T47D (cell line): ENCODE results near the gene SBF2.

Experiments
- DNase-seq, 2 experiments: peaks; one replicate each; pipeline versions ENCODE4 v3.0.0 to v3.0.0-alpha.2; 2011 to 2012; ENCODE audit warnings: low read depth in 1 of 2, low spot score in 1 of 2
- JUND ChIP-seq: IDR thresholded peaks from 2 replicates; pipeline ENCODE4 v1.6.1; 2012; ENCODE audit warnings: low read depth
- in situ Hi-C: cut with HindIII; loops from 2 replicates; pipeline ENCODE4 v1.10.0; 2016; ENCODE audit warnings: low sequenced_read_pairs, low pct_unique_long_range_greater_than_20kb

The SBF2 gene

DNA sequence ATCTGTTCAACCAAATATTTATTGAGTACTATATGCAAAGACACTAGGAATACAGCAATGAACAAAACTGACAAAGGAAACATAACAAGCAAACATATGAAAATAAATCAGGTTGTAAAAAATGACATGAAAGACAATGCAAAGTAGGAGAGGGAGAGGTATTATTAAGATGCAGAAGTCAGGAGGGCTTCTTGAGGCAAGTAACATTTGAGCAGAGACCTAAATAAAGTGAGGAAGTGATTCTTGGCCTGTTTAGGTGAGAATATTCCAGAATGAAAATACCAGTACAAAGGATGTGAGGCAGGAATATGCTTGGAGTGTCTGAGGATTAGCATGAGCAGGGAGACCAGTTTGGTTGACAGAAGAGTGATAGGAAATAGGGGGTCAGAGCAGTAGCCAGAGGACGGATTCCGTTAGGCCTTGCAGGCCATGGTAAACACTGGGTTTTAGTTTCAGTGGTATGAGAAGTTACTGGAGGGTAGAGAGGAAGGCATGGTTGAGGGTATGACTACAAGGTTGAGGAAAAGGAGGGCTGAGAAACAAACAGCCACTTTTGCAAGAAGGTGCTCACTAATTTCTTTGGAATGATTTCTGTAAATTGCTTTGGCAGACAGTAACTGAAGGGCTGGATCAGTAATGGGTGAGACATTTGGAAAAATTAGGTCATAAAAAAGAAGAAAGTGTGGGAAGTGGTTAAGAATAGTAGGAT lies 438.3 kb downstream of the SBF2 start:
- DNase-seq, result no peak
- in situ Hi-C loops, result no loop called here
- no peak for TF ChIP-seq JUND

- TF ChIP-seq JUND, result no peak
- in situ Hi-C loops, result no loop called here
- DNase-seq, result no peak
Observed at GRCh38 chr11:9853929-9854552, 440.0 kb downstream of the SBF2 start.

DNA sequence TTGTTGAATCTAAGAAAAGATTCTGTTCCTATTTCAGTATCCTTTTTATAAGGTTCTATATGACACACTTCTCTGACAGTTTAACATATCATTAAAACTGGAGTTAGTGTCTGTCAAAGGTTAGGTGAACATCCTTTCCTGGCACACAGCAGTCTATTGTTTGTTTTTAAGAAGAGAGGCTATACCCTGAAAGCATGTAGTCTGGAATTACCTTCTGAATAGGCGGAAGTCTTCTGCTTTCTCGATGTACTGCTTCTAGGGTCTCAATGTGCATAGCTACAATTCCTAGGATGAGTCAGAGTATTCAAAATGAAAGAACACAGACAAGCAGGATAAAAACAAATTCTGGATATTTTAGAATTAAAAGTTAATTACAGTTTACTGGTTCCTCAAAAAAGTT lies 441.6 kb downstream of the SBF2 start:
- no peak for DNase-seq
- no peak for TF ChIP-seq JUND
- in situ Hi-C loops, result no loop called here

GRCh38 chr11:9851366-9851765 lies 442.7 kb downstream of the SBF2 start:
- no peak for DNase-seq
- TF ChIP-seq JUND, result no peak
- in situ Hi-C loops, result no loop called here

DNA sequence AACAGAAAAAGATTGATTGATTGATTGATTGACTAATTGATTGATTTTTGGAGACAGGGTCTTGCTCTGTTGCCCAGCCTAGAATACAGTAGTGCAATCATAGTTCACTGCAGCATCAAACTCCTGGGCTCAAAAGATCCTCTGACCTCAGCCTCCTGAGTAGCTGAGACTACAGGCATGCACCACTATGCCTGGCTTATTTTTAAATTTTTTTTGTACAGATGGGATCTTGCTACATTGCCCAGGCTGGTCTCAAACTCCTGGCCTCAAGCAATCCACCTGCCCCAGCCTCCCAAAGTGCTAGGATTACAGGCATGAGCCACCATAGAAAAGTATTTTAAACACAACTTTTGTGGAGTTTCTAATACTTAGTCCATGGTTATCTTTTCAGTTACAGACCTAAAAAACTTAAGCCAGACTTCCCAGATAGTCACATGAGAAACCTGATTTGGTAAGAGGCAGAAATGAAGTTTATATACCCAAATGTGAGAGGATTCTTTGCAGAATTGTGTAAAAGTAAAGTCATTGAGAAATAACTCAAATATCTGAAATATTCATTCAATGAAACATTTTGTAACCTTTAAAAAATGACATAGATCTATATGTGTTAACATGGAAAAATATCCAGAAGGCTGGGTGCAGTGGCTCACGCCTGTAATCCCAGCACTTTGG lies 443.7 kb downstream of the SBF2 start:
- no peak for DNase-seq
- TF ChIP-seq JUND, result no peak
- in situ Hi-C loops, result no loop called here

- in situ Hi-C loops, result no loop called here
- DNase-seq, result no peak
- TF ChIP-seq JUND, result no peak
Observed at GRCh38 chr11:9849389-9849788, 444.6 kb downstream of the SBF2 start.

GRCh38 chr11:9847636-9848035 lies 446.4 kb downstream of the SBF2 start:
- TF ChIP-seq JUND, result no peak
- in situ Hi-C loops, result no loop called here
- DNase-seq, result no peak

- TF ChIP-seq JUND, result no peak
- in situ Hi-C loops, result no loop called here
- DNase-seq, result no peak
Observed at GRCh38 chr11:9842923-9843322, 451.1 kb downstream of the SBF2 start.

- TF ChIP-seq JUND, result no peak
- in situ Hi-C loops, result no loop called here
- DNase-seq, result no peak
Observed at GRCh38 chr11:9840460-9841004, 453.5 kb downstream of the SBF2 start.

GRCh38 chr11:9839550-9839949 lies 454.5 kb downstream of the SBF2 start:
- in situ Hi-C loops, result no loop called here
- TF ChIP-seq JUND, result no peak
- DNase-seq, result no peak

GRCh38 chr11:9838961-9839360 lies 455.1 kb downstream of the SBF2 start:
- TF ChIP-seq JUND, result no peak
- in situ Hi-C loops, result no loop called here
- DNase-seq, result peak in 1 of 2 experiments; percentile 73

DNA sequence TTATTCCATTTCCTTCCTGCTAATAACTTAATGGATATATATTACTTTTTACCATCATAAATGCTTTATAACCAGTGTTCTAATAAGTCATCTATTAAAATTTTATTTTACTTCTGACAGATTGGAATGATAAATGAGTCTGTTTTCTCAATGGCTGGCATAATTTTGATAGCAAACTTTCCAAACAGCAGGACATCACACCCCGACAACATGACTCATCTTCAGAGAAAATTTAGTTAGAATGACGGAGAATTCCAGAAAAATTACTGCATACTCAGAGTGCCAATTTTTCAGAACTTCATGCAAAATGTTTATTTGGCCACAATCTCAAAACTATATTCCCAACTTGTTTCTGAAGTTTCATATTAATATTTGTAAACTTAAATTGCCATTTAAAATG lies 455.8 kb downstream of the SBF2 start:
- DNase-seq, result no peak
- in situ Hi-C loops, result no loop called here
- no peak for TF ChIP-seq JUND

- TF ChIP-seq JUND, result no peak
- in situ Hi-C loops, result no loop called here
- DNase-seq, result no peak
Observed at GRCh38 chr11:9834291-9834690, 459.7 kb downstream of the SBF2 start.
